PFSK-1 (cell line): Measurements from ENCODE around the gene MAB21L1.

Experiments used
- FOXP2 ChIP-seq: optimal IDR thresholded peaks from 2 replicates; pipeline ENCODE3; 2011; ENCODE audit warnings: borderline replicate concordance, control low read depth, inconsistent platforms; ENCODE audit not compliant: insufficient read depth; ENCODE audit errors: extremely low read length, extremely low read depth
- POLR2AphosphoS5 ChIP-seq: IDR thresholded peaks from 2 replicates; pipeline ENCODE4 v1.6.1; 2012; ENCODE audit warnings: low read depth, mild to moderate bottlenecking, control low read depth, low read length, moderate library complexity
- SIN3A ChIP-seq: IDR thresholded peaks from 2 replicates; pipeline ENCODE4 v1.6.1; 2012; ENCODE audit warnings: mild to moderate bottlenecking, low read length, moderate library complexity, borderline replicate concordance; ENCODE audit not compliant: insufficient read depth
- TAF1 ChIP-seq: IDR thresholded peaks from 2 replicates; pipeline ENCODE4 v1.6.1; 2012; ENCODE audit warnings: low read length, control low read depth, borderline replicate concordance; ENCODE audit not compliant: insufficient read depth
- TF ChIP-seq, protein P1 (sequence below), 2 experiments: IDR thresholded peaks; 2 replicates each; pipeline versions ENCODE4 v1.6.1 to v1.8.0; 2011 to 2012; ENCODE audit warnings: low read depth in 2 of 2, low read length in 2 of 2, control low read depth in 1 of 2, inconsistent platforms in 1 of 2, mild to moderate bottlenecking in 1 of 2, moderate library complexity in 1 of 2; ENCODE audit not compliant: insufficient read depth in 1 of 2

Gene MAB21L1

DNA sequence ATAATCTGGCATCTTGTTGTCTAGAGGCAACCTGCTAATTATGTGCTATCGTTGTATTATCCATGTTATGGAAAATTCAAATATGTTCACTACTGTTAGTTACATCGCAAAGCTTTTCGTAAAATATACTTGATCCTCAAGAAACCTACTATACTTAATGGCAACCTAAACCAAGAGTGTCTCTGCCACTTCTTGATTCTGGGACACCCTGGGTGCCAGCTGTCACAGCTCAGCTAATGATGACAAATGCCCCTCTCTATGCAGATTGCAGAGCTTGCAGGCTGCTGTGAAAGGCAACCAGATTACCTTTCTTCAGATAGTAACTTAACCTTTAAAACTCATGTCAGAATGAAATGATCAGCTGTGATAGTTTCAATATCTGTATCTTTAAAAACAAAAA lies 8.9 kb upstream of the MAB21L1 start:
- TF ChIP-seq FOXP2 (no peak), TAF1 (no peak), SIN3A (no peak), POLR2AphosphoS5 (no peak)
- TF ChIP-seq, protein P1, sequence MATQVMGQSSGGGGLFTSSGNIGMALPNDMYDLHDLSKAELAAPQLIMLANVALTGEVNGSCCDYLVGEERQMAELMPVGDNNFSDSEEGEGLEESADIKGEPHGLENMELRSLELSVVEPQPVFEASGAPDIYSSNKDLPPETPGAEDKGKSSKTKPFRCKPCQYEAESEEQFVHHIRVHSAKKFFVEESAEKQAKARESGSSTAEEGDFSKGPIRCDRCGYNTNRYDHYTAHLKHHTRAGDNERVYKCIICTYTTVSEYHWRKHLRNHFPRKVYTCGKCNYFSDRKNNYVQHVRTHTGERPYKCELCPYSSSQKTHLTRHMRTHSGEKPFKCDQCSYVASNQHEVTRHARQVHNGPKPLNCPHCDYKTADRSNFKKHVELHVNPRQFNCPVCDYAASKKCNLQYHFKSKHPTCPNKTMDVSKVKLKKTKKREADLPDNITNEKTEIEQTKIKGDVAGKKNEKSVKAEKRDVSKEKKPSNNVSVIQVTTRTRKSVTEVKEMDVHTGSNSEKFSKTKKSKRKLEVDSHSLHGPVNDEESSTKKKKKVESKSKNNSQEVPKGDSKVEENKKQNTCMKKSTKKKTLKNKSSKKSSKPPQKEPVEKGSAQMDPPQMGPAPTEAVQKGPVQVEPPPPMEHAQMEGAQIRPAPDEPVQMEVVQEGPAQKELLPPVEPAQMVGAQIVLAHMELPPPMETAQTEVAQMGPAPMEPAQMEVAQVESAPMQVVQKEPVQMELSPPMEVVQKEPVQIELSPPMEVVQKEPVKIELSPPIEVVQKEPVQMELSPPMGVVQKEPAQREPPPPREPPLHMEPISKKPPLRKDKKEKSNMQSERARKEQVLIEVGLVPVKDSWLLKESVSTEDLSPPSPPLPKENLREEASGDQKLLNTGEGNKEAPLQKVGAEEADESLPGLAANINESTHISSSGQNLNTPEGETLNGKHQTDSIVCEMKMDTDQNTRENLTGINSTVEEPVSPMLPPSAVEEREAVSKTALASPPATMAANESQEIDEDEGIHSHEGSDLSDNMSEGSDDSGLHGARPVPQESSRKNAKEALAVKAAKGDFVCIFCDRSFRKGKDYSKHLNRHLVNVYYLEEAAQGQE (IDR thresholded peaks at IDR 0.05; ENCODE audit: insufficient read depth in 1 of 2, low read depth in 2 of 2, low read length in 2 of 2) = no peak

DNA sequence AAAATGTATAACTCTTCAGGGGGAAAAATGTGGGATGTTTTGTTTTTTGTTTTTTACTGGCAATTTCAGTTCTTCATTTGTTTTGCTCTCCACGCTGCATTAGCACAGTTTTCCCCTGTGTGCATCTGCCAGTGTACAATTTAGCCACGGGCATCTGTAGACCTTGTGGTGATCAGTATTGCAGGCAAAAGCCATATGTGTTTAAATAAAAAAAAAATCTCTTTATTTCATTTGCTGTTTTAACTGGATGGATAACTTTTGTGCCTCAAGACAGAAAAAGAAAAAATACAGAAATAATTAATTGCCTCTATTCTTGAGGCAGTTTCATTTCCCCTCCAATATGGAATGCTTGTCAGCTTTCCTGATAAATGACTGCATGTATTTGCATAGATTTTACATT lies 7.9 kb upstream of the MAB21L1 start:
- TF ChIP-seq, protein P1 (IDR thresholded peaks at IDR 0.05; ENCODE audit: insufficient read depth in 1 of 2, low read depth in 2 of 2, low read length in 2 of 2) = no peak
- TF ChIP-seq SIN3A (no peak), POLR2AphosphoS5 (no peak), FOXP2 (no peak), TAF1 (no peak)

DNA sequence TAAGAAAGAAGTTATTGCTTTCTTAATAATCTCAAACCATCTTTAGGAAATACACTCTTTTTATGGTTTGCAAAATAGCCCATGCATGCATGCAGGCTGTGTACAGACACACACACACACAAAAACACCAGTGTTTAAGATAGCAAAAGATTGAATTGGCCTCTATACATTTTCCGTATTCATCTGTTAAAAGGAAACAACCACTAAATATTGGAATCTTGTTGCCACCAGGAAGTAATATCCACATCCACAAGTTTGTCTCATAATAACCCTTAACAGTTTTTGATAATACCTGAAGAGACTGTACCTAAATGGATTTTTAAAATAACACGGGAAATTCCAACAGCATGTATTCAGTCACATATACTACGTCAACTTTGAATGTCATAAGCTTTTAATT lies 7.3 kb upstream of the MAB21L1 start:
- TF ChIP-seq SIN3A (no peak), POLR2AphosphoS5 (no peak), TAF1 (no peak), FOXP2 (no peak)
- TF ChIP-seq, protein P1 (IDR thresholded peaks at IDR 0.05; ENCODE audit: insufficient read depth in 1 of 2, low read depth in 2 of 2, low read length in 2 of 2) = no peak

DNA sequence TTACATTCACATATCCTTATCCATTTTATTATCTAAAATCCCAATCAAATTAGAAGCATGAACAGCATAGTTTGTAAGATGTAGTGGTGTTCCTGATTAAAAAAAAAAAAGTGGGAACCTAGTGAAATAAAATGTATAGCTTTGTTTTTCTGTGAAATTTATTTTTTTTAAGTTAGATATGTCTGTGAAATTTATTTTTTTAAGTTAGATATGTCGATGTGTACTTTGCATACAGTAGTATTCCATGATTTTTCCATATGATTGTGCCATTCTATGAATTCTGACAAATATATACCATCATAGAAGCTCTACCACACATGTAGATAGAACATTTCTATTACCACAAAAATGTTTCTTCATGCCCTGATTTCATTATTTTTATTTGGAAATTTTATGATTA lies 6.0 kb upstream of the MAB21L1 start:
- no peak for TF ChIP-seq POLR2AphosphoS5
- no peak for TF ChIP-seq SIN3A
- TF ChIP-seq FOXP2 = no peak
- no peak for TF ChIP-seq TAF1
- TF ChIP-seq, protein P1 (IDR thresholded peaks at IDR 0.05; ENCODE audit: insufficient read depth in 1 of 2, low read depth in 2 of 2, low read length in 2 of 2) = no peak

- TF ChIP-seq TAF1 = no peak
- TF ChIP-seq POLR2AphosphoS5 = no peak
Observed at GRCh38 chr13:35481777-35482176, 5.3 kb upstream of the MAB21L1 start.
